ENCODE measurements around the gene USP48. TPM values are rescaled to one million over a fixed set of nuclear protein-coding genes. Genes with fewer than 3 reads are reported as not detected.

The USP48 gene
- total RNA-seq, 4 donors from 2014 or later: 39.2 to 83.1 (median 51.5) TPM

DNA sequence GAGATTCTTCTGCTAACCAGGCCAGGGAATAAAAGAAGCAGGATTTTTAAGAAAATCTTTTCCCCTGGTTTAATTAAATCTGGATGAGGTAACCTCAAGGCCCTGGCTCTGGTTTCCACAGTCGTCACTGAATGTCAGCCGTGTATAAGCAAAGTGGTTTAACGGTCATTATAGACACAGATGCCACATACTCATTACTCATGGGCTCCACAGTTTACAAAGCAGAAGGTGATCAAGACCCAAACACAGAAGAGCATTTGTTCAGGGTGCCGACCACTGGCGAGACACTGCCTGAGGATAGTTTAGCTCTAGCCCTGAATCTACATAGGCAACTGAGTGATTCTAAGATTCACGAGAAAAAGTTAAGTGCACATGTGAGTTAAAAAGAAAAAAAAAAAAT, 86.0 kb downstream of the USP48 start:
- Histone ChIP-seq H3K9me3 (no peaks in the 10 kb centered on the region), H3K27me3 (no peaks in the 10 kb centered on the region), H3K4me1 (no peaks in the 10 kb centered on the region), H3K27ac (no peak overlapping the region), H3K4me3 (no peak overlapping the region), H3K36me3 (peaks cover 0 to 89% of the 10 kb centered on the region in 2 donors)
- no peak for ATAC-seq
- TF ChIP-seq POLR2A (IDR thresholded peaks at IDR 0.05) (no peak), EP300 (IDR thresholded peaks at IDR 0.05) (no peak), POLR2AphosphoS5 (IDR thresholded peaks at IDR 0.05) (no peak)
- TF ChIP-seq, protein P1, sequence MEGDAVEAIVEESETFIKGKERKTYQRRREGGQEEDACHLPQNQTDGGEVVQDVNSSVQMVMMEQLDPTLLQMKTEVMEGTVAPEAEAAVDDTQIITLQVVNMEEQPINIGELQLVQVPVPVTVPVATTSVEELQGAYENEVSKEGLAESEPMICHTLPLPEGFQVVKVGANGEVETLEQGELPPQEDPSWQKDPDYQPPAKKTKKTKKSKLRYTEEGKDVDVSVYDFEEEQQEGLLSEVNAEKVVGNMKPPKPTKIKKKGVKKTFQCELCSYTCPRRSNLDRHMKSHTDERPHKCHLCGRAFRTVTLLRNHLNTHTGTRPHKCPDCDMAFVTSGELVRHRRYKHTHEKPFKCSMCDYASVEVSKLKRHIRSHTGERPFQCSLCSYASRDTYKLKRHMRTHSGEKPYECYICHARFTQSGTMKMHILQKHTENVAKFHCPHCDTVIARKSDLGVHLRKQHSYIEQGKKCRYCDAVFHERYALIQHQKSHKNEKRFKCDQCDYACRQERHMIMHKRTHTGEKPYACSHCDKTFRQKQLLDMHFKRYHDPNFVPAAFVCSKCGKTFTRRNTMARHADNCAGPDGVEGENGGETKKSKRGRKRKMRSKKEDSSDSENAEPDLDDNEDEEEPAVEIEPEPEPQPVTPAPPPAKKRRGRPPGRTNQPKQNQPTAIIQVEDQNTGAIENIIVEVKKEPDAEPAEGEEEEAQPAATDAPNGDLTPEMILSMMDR (IDR thresholded peaks at IDR 0.05): no peak
- WGBS, 2 donors (ENCODE audit: low coverage in 1 of 2): 52 to 72% methylated on average over 3 to 6 of the region's 6 CpGs

DNA sequence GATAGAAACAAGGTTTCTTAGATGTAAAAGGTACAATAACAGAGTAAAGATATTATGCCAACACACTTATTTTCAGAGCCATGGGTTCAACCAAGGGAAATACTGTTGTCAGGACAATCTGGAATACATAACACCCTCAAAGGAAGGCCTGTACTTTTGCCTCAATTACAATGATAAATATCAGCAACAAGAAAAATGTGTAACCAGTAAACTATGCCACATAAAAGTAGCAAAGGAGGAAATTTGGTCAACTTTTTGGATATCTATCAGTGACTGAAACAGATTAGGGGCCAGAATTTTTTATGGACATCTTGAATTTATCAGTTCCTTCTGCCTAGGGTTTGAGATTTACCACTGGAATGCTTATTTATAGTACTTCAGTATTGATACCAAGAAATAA, 89.2 kb downstream of the USP48 start:
- TF ChIP-seq, protein P1 (IDR thresholded peaks at IDR 0.05): no peak
- no peak for TF ChIP-seq EP300 (IDR thresholded peaks at IDR 0.05)
- no peak for TF ChIP-seq POLR2AphosphoS5 (IDR thresholded peaks at IDR 0.05)
- TF ChIP-seq POLR2A (IDR thresholded peaks at IDR 0.05): no peak
- no peak for ATAC-seq
- Histone ChIP-seq H3K4me3 (no peak overlapping the region), H3K36me3 (peaks cover 0 to 89% of the 10 kb centered on the region in 2 donors), H3K4me1 (no peaks in the 10 kb centered on the region), H3K9me3 (no peaks in the 10 kb centered on the region), H3K27me3 (no peaks in the 10 kb centered on the region), H3K27ac (no peak overlapping the region)

DNA sequence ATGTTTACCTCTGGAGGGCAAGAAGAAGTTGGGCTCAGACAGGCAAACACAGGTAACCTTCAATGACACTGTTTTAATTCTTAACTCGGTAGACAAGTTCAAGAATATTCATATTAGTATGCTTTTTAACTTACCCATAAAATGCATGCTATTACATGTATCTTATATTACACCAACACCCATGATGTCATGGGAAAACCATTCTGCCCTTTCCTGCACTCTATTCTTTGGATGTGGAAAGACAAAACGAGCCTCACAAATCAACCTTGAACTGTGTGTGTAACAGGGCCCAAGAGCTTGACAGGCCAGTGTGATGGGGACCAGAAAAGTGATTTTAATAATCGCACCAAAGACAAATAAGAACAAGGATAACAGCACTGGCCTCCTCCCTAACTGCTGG, 91.2 kb downstream of the USP48 start:
- H3K36me3 ChIP-seq: peaks cover 0 to 99% of the 10 kb centered on the region in 2 donors
- WGBS, 2 donors (ENCODE audit: low coverage in 1 of 2): 75 to 85% methylated on average over 3 of the region's 3 CpGs

DNA sequence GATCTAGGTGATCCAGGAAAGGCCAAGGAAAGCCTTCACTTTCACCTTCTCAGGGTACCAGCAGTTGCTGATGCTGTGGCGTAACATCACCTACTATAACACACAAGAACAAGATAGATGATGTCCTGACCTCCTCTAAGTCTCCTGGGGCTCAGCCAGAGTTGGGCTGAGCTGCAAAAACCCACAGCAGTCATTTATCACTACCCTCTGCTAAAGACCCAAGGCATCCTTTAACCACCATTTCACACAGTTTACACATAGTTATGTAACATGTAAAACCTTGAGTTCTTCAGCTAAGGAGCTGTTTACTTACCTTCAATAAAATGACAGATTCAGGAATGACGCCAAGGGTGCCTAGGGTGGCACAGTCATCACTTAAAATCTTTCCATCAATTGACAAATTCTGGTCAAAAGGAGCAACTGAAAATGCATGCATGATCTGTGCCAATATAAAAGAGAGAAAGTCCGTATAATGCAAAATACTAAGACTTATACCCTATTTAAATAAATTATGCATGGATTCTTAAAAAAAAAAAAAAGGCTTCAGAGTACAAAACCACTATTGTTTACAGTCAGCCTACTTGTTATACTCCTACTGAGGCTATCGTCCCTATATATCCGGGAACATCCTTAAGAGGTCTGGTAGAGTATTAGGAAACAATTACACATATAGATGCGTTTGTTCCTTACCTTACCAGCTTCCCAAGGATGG, 93.1 kb downstream of the USP48 start:
- ATAC-seq: no peak
- Histone ChIP-seq H3K9me3 (no peaks in the 10 kb centered on the region), H3K27ac (no peak overlapping the region), H3K36me3 (peaks cover 0 to 98% of the 10 kb centered on the region in 2 donors), H3K4me3 (no peak overlapping the region), H3K4me1 (no peaks in the 10 kb centered on the region), H3K27me3 (no peaks in the 10 kb centered on the region)
- WGBS, 2 donors (ENCODE audit: low coverage in 1 of 2): 88% methylated on average over 3 to 6 of the region's 6 CpGs
- TF ChIP-seq EP300 (IDR thresholded peaks at IDR 0.05) (no peak), POLR2AphosphoS5 (IDR thresholded peaks at IDR 0.05) (no peak), POLR2A (IDR thresholded peaks at IDR 0.05) (no peak)
- TF ChIP-seq, protein P1 (IDR thresholded peaks at IDR 0.05): no peak

More for the DNA sequence above, 91.2 kb downstream of the USP48 start:
- Histone ChIP-seq H3K27me3 (no peaks in the 10 kb centered on the region), H3K4me1 (no peaks in the 10 kb centered on the region), H3K4me3 (no peak overlapping the region), H3K9me3 (no peaks in the 10 kb centered on the region), H3K27ac (no peak overlapping the region)
- TF ChIP-seq, protein P1 (IDR thresholded peaks at IDR 0.05): no peak
- TF ChIP-seq POLR2AphosphoS5 (IDR thresholded peaks at IDR 0.05): no peak
- no peak for TF ChIP-seq EP300 (IDR thresholded peaks at IDR 0.05)
- no peak for TF ChIP-seq POLR2A (IDR thresholded peaks at IDR 0.05)
- no peak for ATAC-seq

DNA sequence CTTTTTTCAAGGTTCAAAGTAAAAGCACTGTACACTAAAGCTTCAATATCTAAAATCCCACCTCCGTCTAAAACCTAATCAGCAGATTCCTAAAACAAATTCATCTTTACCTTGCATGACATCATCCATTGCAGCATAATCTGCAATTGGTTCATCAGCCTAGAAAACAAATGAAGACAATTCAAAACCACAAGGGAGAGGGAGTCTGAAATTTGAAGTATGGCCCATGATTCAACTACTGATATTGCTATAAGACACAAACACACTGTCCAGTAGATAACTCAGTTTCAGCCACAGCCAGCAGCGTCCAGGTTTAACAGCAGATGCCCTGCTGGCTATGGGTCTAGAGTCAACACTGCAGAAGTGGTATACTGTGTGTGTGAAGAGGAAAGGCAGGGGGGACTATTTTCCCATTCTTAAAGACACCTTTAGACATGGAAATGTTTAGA, 95.8 kb downstream of the USP48 start:
- Histone ChIP-seq H3K4me1 (no peaks in the 10 kb centered on the region), H3K4me3 (no peak overlapping the region), H3K27ac (no peak overlapping the region), H3K27me3 (no peaks in the 10 kb centered on the region), H3K9me3 (no peaks in the 10 kb centered on the region), H3K36me3 (peaks cover 0 to 95% of the 10 kb centered on the region in 2 donors)
- TF ChIP-seq POLR2A (IDR thresholded peaks at IDR 0.05) (no peak), POLR2AphosphoS5 (IDR thresholded peaks at IDR 0.05) (no peak), EP300 (IDR thresholded peaks at IDR 0.05) (no peak)
- TF ChIP-seq, protein P1 (IDR thresholded peaks at IDR 0.05): no peak
- 82 to 100% methylated on average over 1 to 2 of the region's 2 CpGs for WGBS, 2 donors (ENCODE audit: low coverage in 1 of 2)
- no peak for ATAC-seq
